Prostate gland (tissue), 2 donors: ENCODE results near the gene PAF1. TPM values are rescaled to one million over a fixed set of nuclear protein-coding genes. Genes with fewer than 3 reads are reported as not detected.

ENCODE experiments used
- DNase-seq: peaks from one replicate; pipeline ENCODE4 v3.0.0-alpha.2; 2019; ENCODE audit warnings: low spot score
- H3K27ac ChIP-seq, 2 donors: fragments of 200-600 bp; sonication (generic); 2 replicates each; pipeline ENCODE4 v1.5.1; 2017 to 2019
- H3K27me3 ChIP-seq: fragments of 200-600 bp; sonication (generic); replicated peaks from 2 replicates; pipeline ENCODE4 v1.5.1; 2019; ENCODE audit not compliant: insufficient read depth
- H3K36me3 ChIP-seq, 2 donors: fragments of 200-600 bp; sonication (generic); 1 replicate in 1 of 2; 2 replicates in 1 of 2; pipeline versions ENCODE4 v1.5.1 to v1.8.1; 2017 to 2019
- H3K4me1 ChIP-seq: fragments of 200-600 bp; sonication (generic); replicated peaks from 2 replicates; pipeline ENCODE4 v1.5.1; 2019
- H3K4me3 ChIP-seq, 2 donors: fragments of 200-600 bp; sonication (generic); 2 replicates each; pipeline ENCODE4 v1.5.1; 2017 to 2019
- H3K9me3 ChIP-seq: fragments of 200-600 bp; sonication (generic); 2 replicates; pipeline ENCODE4 v1.5.1; 2017
- POLR2A ChIP-seq: fragments of 450-650 bp; IDR thresholded peaks from one replicate; pipeline ENCODE4 v1.6.1; 2016; ENCODE audit warnings: antibody characterized with exemption, mild to moderate bottlenecking
- POLR2AphosphoS5 ChIP-seq: sonication (generic); formaldehyde crosslinking; IDR thresholded peaks from one replicate; pipeline ENCODE4 v1.6.1; 2017; ENCODE audit warnings: antibody characterized with exemption
- WGBS: methylation state at CpG from one replicate; pipeline ENCODE4 v1.1.5; 2018; 5-methylcytosine and 5-hydroxymethylcytosine counted together
- intact Hi-C: fragments of 100-400 bp; cut with DNase I; formaldehyde crosslinking; loops from one replicate; pipeline ENCODE4 v1.14.2; 2022
- total RNA-seq, 2 donors: library from RNA; depleted of rRNA; stranded (reverse); fragments of >200 nt; gene quantifications; one replicate each; pipeline ENCODE4 v1.1.0, GENCODE V29; 2016
- TF ChIP-seq, protein P1 (sequence below), 4 experiments: fragments of 200-600 bp in 2 of 4; fragments of 450-650 bp in 2 of 4; sonication (generic) in 2 of 4; IDR thresholded peaks; 1 replicate in 3 of 4; 2 replicates in 1 of 4; pipeline ENCODE4 v1.5.1; 2016 to 2019; ENCODE audit warnings: antibody characterized with exemption in 4 of 4, mild to moderate bottlenecking in 2 of 4, moderate library complexity in 2 of 4

Gene PAF1
- total RNA-seq, 2 donors from 2014 or later, result 47.5 to 63.6 TPM

DNA sequence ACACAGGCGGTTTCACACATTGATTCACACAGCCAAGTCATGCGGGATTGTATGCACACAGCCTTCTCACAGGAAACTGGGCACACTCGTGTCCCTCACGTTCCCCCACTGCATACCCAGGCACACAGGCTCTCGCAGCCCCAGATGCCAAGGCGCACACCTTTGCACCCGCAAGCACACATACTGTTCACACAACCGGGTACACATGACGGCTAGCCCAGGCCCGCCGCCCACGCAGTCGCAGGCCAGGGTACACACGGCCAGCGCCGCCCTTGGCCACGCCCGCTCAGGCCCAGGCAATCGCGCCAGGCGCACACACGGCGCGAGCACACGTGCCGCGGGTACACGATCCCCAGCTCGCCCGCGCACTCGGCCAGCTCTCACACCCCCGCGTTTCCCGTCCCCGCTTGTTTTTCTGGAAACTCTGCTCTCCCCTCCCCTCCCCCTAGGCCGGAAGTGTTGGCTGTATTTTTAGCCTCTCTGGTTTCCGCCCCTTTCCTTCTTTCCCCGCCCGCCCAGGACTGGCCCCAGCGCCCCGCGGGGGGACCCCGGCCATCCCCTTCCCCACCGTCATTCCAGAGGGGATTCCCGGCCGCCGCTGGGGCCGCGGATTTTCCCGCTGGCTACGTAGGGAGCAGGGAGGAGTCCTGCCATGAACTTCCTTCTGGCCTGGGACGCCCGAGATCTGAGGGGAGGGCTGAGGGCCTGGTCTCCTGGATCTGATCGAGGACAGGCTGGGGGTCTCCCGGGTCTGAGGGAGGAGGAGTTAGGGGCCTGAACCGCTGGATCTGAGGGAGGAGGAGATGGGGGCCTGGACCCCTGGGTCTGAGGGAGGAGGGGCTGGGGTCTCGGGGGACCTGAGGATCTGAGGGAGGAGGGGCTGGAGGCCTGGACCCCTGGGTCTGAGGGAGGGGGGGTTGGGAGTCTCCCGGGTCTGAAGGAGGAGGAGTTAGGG is 11.7 kb upstream of the PAF1 start:
- peak; percentile 93 for DNase-seq
- Histone ChIP-seq H3K36me3 (no peaks in the 10 kb centered on the region), H3K4me1 (peaks cover 13% of the 10 kb centered on the region), H3K4me3 (peak overlapping the region; percentile 39 to 51), H3K9me3 (no peaks in the 10 kb centered on the region), H3K27me3 (no peaks in the 10 kb centered on the region), H3K27ac (peak overlapping the region; percentile 100)
- intact Hi-C loops, result no loop called here
- peak; percentile 54 for TF ChIP-seq POLR2A
- peak; percentile 90 for TF ChIP-seq POLR2AphosphoS5
- TF ChIP-seq, protein P1, sequence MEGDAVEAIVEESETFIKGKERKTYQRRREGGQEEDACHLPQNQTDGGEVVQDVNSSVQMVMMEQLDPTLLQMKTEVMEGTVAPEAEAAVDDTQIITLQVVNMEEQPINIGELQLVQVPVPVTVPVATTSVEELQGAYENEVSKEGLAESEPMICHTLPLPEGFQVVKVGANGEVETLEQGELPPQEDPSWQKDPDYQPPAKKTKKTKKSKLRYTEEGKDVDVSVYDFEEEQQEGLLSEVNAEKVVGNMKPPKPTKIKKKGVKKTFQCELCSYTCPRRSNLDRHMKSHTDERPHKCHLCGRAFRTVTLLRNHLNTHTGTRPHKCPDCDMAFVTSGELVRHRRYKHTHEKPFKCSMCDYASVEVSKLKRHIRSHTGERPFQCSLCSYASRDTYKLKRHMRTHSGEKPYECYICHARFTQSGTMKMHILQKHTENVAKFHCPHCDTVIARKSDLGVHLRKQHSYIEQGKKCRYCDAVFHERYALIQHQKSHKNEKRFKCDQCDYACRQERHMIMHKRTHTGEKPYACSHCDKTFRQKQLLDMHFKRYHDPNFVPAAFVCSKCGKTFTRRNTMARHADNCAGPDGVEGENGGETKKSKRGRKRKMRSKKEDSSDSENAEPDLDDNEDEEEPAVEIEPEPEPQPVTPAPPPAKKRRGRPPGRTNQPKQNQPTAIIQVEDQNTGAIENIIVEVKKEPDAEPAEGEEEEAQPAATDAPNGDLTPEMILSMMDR (IDR thresholded peaks at IDR 0.05), result peak in 1 of 4 experiments; percentile 25
- WGBS, result under 1% methylated on average over 44 of the region's 59 CpGs

DNA sequence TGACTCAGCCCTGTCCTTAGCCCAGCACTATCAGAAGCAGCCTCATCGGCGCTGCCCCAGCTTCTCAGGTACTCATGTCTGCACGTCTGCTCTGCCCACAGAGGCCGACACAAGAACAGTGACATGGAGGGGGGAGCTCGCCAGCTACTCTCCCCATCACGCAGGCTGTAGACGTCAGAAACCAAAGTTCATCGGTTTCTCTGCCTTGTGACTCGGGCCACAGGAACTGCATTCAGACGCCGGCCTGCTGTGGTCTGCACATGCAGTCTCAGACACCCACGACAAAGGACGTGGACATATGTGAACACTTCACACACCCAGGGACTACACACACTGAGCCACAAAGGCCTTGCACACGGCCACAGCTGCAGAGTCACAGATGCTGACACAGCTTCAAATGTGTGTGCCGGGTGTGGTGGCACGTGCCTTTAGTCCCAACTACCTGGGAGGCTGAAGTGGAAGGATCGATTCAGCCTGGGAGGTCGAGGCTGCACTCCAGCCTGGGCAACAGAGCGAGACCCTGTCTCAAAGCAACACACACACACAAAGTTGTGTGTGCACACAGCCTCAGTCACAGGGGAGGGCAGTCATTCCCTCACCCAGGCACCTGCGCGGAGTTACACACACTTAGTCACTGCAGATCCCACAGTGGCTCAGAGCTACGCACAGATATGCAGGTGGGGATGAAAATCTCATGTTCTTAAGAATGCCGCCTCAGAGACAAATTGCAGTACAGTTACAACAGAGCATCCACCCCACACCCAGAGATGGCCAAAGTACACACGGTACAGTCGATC is 10.8 kb upstream of the PAF1 start:
- 56% methylated on average over 25 of the region's 25 CpGs for WGBS
- no peaks in the 10 kb centered on the region for H3K9me3 ChIP-seq

DNA sequence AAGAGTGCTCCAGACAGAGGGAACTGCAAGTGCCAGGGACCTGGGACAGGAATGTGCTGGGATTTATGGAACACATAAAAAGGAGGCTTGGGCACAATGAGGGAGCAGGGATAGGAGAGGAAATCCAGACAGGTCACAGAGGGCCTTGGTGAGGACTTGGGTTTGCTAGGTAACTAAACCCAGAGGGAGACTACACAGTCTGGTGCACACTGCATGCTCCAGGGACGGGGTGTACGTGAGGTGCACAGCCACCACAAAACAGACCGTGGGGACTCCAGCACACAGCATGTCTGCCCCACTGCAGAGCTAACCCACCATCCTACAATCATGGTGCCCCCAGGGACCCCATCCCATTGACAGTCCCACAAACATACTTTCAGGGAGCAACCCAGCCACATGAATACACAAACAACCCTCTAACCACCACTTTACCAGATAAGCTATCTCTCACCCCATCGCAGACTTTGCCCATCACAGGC is 10.2 kb upstream of the PAF1 start:
- TF ChIP-seq POLR2A, result no peak
- no peak for TF ChIP-seq POLR2AphosphoS5
- TF ChIP-seq, protein P1 (IDR thresholded peaks at IDR 0.05), result no peak
- peak overlapping the region; percentile 100 for H3K27ac ChIP-seq
- no peaks in the 10 kb centered on the region for H3K36me3 ChIP-seq
- intact Hi-C loops, result no loop called here
- WGBS, result 65% methylated on average over 4 of the region's 4 CpGs
- no peaks in the 10 kb centered on the region for H3K27me3 ChIP-seq
- H3K4me1 ChIP-seq, result peaks cover 13% of the 10 kb centered on the region
- H3K4me3 ChIP-seq, result no peak overlapping the region
- DNase-seq, result no peak
- no peaks in the 10 kb centered on the region for H3K9me3 ChIP-seq

More for the DNA sequence above, 10.8 kb upstream of the PAF1 start:
- intact Hi-C loops, result no loop called here
- H3K4me1 ChIP-seq, result peaks cover 13% of the 10 kb centered on the region
- DNase-seq, result peak; percentile 33
- TF ChIP-seq, protein P1 (IDR thresholded peaks at IDR 0.05), result no peak
- TF ChIP-seq POLR2AphosphoS5 (no peak), POLR2A (no peak)
- peak overlapping the region; percentile 100 for H3K27ac ChIP-seq
- no peak overlapping the region for H3K4me3 ChIP-seq
- H3K36me3 ChIP-seq, result no peaks in the 10 kb centered on the region
- H3K27me3 ChIP-seq, result no peaks in the 10 kb centered on the region

DNA sequence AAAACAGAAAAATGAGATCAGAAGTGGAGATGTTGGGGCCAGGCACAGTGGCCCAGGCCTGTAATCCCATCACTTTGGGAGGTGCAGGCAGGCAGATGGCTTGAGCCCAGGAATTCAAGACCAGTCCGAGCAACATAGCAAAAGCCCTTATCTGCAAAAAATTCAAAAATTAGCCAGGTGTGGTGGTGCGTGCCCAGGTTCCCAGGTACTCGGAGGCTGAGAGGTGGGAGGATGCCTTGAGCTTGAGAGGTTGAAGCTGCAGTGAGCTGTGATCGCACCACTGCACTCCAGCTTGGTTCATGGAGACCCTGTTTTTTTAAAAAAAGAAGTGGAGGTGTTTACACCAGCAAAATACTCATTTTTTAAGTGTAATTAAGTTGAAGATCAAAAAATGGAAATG is 9.2 kb upstream of the PAF1 start:
- intact Hi-C loops, result no loop called here
- H3K36me3 ChIP-seq, result no peaks in the 10 kb centered on the region
- no peaks in the 10 kb centered on the region for H3K27me3 ChIP-seq
- peak overlapping the region; percentile 9 to 31 for H3K27ac ChIP-seq
- TF ChIP-seq, protein P1 (IDR thresholded peaks at IDR 0.05), result no peak
- TF ChIP-seq POLR2AphosphoS5, result no peak
- TF ChIP-seq POLR2A, result no peak
- H3K9me3 ChIP-seq, result no peaks in the 10 kb centered on the region
- peaks cover 13% of the 10 kb centered on the region for H3K4me1 ChIP-seq
- 72% methylated on average over 4 of the region's 4 CpGs for WGBS
- no peak overlapping the region for H3K4me3 ChIP-seq
- no peak for DNase-seq
